C4-2B (cell line): ENCODE measurements around the gene RGS5.

Experiments used
- CTCF ChIP-seq: fragments of 450-650 bp; conservative IDR thresholded peaks from 2 replicates; pipeline ENCODE4 v1.5.1; 2017; ENCODE audit warnings: mild to moderate bottlenecking
- ZFX ChIP-seq: fragments of 450-650 bp; IDR thresholded peaks from 2 replicates; pipeline ENCODE4 v1.6.1; 2017

DNA sequence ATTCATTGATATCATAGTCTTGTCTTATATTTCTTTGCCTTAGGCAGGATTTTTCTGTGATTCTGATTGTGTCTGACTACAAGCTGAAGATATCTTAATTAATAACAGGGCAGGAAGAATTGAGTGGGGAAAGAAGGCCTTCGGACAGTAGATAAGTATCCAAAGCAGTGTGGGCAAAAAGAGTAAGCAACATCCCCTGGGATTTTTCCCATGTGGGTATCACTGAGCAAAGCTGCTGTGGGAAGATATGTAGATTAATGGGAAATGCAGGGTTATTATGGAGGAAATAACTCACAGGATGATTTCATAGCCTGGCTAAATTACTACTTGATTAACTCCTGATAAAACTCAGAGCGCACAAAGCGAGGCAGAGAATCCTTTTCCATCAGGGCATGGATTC, 55.7 kb downstream of the RGS5 start:
- TF ChIP-seq CTCF (no peak), ZFX (no peak)
